Globus pallidus (tissue), 1 donor: ENCODE results near the gene TCAP.

ENCODE experiments used
- DNase-seq: peaks from one replicate; pipeline ENCODE4 v3.0.0-alpha.2; 2015; ENCODE audit warnings: low spot score

TCAP gene

GRCh38 chr17:39667945-39668924, 3.1 kb downstream of the TCAP start, which contains the start of gene PNMT:
PNMT (plus strand) TSS chr17:39668453; CDS start chr17:39668476, 23 bp downstream.
- DNase-seq, result no peak

- DNase-seq, result no peak
Observed at GRCh38 chr17:39669897-39670735, 5.0 kb downstream of the TCAP start.

DNA sequence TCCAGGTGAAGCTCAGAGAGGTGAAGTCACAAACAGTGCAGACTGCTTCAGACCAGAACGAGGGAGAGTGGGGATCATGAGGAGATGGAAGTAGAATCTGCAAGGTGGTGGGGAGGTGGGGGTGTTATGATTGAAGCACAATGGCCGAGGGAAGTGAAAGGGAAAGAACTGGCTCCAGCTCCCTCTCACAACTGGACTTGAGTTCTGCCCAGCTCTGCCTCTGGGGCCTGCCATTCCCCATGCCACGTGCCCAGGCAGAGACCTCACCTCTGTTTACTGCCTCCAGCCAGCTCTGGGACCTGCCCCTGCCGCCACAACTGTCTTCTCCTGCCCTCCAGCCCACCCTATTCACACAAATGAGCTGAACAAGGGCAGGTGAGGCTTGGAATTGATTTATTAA, 5.6 kb downstream of the TCAP start:
- DNase-seq, result no peak

DNA sequence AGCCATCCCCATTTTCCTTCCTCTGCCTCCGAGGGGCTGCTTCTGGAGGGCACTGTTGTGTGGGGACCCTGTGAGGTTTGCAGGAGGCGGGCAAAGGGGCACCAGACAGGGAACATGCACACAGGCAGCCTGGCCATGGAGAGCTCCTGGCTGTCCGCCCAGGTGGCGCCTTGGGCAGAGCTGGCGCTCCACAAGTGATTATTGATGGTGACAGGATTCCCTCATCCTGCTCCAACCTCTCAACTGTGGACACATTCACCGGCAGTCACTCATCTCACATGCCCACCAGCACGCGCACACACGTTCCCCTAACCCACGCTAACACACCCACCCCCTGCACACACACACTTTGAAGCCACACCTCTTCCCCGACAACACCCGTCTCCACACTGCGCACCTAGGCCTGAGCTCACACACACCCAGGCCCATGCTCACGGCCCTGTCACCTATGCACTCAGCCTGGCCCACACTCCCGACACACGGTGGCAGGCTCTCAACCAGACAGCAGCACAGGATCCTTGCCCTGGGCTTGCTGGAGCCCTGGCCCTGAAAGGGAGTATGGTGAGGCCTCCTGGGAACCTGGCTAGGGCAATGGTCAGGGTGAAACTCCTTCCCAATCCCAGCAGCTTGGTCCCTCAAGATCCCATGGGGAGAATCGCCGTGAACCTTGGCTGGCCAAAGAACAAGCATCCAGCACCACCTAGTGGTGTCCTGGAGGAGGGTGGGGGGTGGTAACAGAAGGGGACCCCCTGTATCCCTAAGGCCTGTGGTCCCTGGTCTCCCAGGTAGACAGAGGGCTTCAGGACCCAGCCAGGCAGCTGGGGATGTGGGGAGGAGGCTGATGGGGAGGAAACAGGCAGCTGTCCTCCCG, 6.7 kb downstream of the TCAP start:
- DNase-seq, result no peak

- no peak for DNase-seq
Observed at GRCh38 chr17:39672522-39673334, 7.6 kb downstream of the TCAP start.

DNA sequence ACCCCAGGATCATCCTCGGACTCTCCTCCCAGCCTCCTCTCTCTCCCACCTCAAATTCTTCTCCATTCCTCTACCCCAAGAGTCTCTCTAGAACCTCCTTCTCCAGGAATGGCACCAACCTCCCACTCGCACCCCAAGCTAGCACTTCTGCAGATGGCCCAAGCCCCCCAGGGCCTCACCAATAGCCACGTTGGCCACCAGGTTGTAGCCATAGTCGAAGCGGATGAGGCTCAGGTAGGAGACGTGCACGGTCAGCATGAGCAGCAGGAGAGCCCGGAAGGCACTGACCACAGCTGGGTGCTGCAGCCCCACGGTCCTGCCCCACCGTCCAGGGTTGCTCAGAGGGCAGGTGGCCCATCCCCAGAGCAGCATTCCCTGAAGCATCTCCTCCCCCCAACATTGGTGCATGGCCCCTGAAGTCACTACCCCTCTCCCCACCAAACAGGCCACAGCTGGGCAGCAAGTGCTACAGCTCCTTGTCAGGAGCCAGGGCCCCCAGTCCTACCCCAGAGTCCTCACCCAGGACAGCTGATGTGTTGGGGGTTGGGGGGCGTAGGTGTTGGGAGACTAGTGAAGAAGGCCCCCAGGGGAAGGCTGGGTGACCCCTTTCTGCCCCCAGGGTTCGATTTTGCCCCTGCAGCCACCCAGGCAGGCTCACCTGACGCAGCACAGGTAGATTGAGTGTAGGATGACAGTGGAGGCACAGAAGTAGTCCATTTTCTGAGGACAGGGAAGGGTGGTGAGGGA, 8.4 kb downstream of the TCAP start:
- no peak for DNase-seq

DNA sequence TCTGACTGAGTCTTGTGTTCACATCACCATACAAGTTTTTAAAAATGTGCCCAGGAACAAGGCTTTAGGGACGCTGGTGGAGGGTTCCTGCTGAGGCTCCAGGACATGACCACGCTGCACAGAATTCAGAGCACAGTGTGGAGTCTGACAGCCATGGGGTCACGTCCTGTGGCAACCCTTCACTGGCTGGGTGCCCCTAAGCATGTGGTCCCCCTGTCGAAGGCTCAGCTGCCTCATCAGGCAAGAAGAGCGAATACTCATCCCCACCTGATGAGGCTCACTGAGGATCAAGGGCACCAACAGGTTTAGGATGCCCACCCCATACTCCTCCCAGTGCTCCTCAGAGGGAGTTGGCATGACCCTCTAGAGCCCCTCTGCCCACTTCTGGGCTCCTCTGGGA, 9.0 kb downstream of the TCAP start:
- DNase-seq, result no peak

DNA sequence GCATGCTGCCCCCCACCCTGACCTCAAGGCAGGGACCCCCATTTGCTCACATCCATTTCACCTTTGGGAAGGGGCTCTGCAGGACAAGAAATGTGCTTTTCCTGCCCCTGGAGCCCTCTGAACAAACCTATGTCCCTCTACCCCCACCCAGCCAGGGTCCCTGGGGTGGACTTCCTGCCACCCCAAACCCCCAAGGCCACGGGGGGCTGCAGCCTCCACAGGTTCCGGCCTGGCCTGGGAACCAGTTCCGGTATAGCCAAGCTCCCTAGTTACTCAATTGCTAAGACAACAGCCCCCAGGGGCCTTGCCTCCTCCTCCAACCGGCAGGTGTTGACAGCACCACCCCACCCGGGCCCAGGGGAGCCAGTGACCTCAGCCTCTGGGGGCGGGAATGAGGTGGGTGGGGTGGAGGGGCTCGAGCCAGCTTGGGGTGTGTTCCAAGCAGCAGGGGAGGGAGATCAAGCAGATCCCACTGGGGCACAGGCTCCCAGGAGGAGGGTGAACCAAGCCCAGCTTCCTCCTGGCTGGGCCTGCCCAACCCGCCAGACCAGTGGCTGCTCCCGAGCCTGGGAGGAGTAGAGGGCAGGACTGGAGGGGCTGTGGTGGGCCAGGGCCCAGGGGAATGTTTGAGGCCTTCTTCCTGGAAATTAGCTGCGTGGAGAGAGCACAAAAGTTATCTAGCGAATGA, 9.7 kb downstream of the TCAP start:
- DNase-seq, result no peak

DNA sequence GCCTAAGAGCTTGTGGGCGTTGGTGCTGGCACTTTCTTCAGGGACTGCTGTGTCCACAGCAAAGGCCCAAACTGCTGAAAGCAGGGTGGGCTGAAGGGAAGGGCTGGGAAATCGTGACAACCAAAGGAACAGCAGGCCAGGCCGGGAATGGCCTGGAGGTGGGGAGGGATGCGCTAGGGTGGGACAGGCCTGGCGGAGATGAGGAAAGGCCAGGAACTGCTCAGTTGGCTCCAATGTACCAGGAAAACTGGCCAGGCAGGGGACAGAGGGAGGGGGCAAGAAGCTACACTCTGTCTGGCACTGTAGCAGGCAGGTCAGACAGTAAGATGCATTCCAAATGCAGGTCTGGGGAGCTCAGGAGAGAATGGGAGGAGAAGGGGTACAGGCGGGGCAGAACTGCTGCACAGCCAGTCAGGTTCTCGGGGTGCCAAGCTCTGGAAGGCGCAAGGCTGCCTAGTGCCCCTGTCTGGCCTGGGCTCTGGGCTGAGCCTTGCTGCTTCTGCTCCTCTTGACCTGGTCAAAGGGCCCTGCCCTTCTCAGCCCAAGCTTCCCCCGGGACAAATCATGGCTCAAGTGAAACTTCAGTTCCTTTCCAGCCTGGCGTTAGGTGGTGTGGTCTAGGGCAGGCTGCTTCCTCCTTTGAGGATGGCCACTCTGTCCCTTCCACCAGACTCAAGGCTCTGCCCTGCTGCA, 10.4 kb downstream of the TCAP start:
- DNase-seq, result no peak

DNA sequence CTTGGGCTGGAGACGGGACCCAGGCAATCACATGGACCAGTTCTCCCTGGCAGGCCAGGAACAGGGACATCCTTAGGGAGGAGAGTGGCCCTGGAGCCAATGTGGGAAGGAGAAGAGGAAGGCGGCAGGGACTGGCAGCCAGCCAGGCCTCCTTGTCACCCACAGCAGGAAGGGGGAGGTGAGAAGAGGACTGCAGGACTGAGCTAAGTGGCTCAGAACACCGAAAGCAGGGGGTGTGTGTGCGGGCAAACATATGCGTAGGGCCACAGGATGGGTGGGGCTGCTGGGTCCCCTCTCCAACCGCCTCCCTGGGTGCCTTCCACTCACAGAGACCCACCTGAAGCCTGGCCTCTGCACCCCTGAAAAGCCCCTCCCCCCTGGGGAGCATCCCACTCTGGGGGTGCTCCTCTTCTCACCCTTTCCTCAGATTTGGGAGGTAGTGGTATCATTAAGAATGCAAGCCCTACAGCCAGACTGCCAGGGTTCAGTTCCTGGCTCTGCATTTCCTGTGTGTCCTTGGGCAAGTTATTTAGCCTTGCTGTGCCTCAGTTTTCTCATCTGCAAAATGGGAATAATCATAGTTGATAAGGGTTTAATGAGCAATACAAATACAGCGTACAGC, 11.2 kb downstream of the TCAP start:
- DNase-seq, result no peak

- DNase-seq, result no peak
Observed at GRCh38 chr17:39677072-39677471, 11.9 kb downstream of the TCAP start.

DNA sequence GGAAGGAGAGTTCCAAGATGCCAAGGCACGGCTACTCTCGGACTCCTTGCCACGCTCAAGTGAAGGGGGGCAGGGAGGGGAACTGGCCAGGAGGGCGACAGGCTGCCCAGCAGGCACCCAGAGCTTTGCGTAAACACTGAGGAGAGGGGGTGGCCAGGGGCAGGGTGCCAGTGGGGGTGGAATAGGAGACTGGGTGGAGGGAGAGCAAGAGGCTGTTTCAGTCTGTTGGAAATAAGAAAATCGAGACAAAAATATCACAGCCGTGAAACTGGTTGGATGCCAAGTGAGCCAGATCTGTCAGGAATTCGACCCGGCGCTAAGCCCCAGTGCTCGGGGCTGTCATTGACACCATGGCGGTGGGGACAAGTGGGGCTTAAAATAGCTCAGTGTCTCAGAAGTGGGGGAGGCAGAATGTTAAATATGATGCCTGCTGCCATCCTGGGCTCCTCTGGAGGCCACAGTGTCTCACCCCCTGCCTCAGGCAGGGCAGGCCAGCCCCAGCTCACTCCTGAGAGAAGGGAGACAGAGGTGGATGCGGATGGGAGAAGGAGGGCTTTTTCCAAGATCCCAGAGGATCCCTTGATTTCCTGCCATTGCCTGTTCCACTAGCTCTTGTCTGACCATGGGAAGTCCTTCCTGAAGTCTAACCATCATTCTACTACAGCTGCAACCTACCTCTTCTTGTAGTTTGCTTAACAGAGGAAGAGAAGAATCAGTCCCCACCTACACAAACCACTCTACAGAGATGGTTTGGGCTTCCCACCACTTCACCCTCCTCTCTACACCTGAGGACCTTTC, 12.6 kb downstream of the TCAP start:
- peak; percentile 49 for DNase-seq

DNA sequence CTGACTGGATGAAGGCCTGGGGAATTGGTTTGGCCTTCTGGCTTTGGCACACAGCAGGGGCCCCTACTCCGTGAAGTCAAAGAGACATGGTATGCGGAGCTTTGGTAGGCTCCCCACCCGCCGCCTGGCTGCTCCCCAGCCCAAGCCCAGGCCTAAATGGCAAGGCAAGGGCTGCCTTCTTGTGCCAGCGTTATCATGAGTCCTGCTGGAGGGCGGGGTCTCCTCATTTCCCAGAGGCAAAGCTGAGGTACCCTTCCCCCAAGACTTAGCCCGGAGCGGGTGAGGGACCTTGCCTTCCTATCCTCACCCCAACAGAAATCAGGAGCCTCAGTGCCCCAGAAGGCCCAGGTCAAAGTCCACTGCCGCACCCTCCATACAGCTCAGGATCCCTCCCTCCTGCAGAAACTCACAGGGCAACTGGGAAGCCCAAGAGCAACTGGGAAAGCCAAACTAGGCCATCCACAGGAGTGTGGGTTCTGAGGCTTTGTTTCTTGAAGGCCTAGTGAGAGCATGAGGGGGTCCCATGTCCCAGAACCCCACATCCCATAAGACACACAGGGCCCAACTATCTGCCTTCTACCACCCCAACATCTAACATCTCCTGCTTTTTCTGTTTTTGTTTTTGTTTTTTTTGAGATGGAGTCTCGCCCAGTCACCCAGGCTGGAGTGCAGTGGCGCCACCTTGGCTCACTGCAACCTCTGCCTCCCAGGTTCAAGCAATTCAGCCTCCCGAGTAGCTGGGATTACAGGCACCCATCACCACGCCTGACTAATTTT, 13.4 kb downstream of the TCAP start:
- DNase-seq, result no peak

GRCh38 chr17:39679521-39680192, 14.5 kb downstream of the TCAP start:
- no peak for DNase-seq

- DNase-seq, result no peak
Observed at GRCh38 chr17:39683295-39683939, 18.3 kb downstream of the TCAP start.
